Ascending aorta (tissue), 2 donors: ENCODE measurements around the gene UBE3C. TPM values are rescaled to one million over a fixed set of nuclear protein-coding genes. Genes with fewer than 3 reads are reported as not detected.
A peak's percentile ranks its signal among the peaks of the same experiment; 100 is the strongest.

Source experiments
- DNase-seq, 2 donors: peaks; one replicate each; pipeline ENCODE4 v3.0.0-alpha.2; 2019; ENCODE audit warnings: low spot score in 2 of 2
- H3K27ac ChIP-seq, 2 donors: fragments of 200-600 bp; sonication (generic); one replicate each; pipeline ENCODE4 v1.5.1; 2016 to 2017; ENCODE audit warnings: mild to moderate bottlenecking in 1 of 2
- H3K27me3 ChIP-seq: fragments of 200-600 bp; sonication (generic); one replicate; pipeline ENCODE4 v1.5.1; 2017
- H3K36me3 ChIP-seq, 2 donors: fragments of 200-600 bp; sonication (generic); one replicate each; pipeline ENCODE4 v1.5.1; 2016
- H3K4me1 ChIP-seq, 2 donors: fragments of 200-600 bp; sonication (generic); one replicate each; pipeline ENCODE4 v1.5.1; 2016 to 2017; ENCODE audit warnings: mild to moderate bottlenecking in 1 of 2
- H3K4me3 ChIP-seq, 2 donors: fragments of 200-600 bp; sonication (generic); one replicate each; pipeline ENCODE4 v1.5.1; 2016 to 2017; ENCODE audit warnings: mild to moderate bottlenecking in 1 of 2
- H3K9me3 ChIP-seq, 2 donors: fragments of 200-600 bp; sonication (generic); one replicate each; pipeline ENCODE4 v1.5.1; 2016
- intact Hi-C: fragments of 100-400 bp; cut with DNase I; formaldehyde crosslinking; loops from one replicate; pipeline ENCODE4 v1.15.1; 2023
- total RNA-seq: library from RNA; depleted of rRNA; stranded (reverse); fragments of >200 nt; gene quantifications from one replicate; pipeline ENCODE4 v1.1.0, GENCODE V29; 2016
- TF ChIP-seq, protein P1 (sequence below), 3 experiments: fragments of 200-600 bp in 2 of 3; fragments of 450-650 bp in 1 of 3; sonication (generic) in 2 of 3; IDR thresholded peaks; one replicate each; pipeline ENCODE4 v1.5.1; 2016 to 2019; ENCODE audit warnings: antibody characterized with exemption in 3 of 3, mild to moderate bottlenecking in 1 of 3, moderate library complexity in 1 of 3

UBE3C gene
- total RNA-seq, 1 donor from 2014 or later: 31.7 TPM

DNA sequence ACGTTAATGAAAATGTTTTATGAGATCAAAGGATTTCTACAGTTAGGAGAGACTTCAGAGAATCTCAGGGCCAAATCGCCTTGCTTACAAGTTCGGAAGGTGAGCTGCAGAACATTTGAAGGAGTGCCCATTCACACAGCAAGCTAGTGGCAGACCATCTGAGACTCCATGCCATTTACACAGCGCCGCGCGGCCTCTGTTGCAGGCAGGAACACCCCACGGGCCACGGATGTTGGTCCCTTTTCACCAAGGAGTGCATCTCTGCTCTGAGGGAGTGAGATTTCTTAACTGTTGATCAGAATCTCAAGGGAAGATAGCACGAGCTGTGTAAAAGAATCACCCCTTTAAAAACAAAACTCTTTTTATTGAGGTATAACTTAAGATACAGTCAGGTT, 1.8 kb downstream of the UBE3C start:
- H3K9me3 ChIP-seq: no peaks in the 10 kb centered on the region
- no peak overlapping the region for H3K27ac ChIP-seq
- H3K4me1 ChIP-seq: peaks cover 9 to 16% of the 10 kb centered on the region in 2 donors
- H3K36me3 ChIP-seq: peaks cover 0 to 14% of the 10 kb centered on the region in 2 donors
- no peaks in the 10 kb centered on the region for H3K27me3 ChIP-seq
- intact Hi-C loops: no loop called here
- H3K4me3 ChIP-seq: peak overlapping the region; percentile 72 to 94
- DNase-seq: no peak
- TF ChIP-seq, protein P1, sequence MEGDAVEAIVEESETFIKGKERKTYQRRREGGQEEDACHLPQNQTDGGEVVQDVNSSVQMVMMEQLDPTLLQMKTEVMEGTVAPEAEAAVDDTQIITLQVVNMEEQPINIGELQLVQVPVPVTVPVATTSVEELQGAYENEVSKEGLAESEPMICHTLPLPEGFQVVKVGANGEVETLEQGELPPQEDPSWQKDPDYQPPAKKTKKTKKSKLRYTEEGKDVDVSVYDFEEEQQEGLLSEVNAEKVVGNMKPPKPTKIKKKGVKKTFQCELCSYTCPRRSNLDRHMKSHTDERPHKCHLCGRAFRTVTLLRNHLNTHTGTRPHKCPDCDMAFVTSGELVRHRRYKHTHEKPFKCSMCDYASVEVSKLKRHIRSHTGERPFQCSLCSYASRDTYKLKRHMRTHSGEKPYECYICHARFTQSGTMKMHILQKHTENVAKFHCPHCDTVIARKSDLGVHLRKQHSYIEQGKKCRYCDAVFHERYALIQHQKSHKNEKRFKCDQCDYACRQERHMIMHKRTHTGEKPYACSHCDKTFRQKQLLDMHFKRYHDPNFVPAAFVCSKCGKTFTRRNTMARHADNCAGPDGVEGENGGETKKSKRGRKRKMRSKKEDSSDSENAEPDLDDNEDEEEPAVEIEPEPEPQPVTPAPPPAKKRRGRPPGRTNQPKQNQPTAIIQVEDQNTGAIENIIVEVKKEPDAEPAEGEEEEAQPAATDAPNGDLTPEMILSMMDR (IDR thresholded peaks at IDR 0.05): no peak

DNA sequence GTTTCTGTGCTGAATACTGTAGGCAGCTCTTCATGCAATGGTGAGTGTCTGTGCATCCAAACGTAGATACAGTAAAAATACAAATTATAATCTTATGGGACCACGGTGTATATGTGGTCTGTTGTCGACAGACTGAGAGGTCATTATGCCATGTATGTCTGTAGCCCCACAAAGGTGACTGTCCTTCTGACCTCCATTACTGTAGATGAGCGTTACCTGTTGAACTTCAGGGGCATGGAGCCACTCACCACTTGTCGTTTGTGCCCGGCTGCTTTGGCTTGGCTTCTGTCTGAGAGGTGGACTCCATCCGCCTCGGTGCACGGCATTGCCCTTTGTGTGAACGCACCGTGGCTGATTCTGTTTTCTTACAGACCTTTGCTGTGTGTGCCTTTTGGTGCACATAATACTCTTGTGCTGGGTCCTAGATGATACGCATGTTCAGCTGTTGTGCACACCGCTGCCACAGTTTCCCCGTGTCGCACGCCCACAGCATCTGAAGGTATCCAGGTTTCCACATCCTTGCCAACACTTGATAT, 2.9 kb downstream of the UBE3C start:
- H3K36me3 ChIP-seq: peaks cover 0 to 14% of the 10 kb centered on the region in 2 donors
- TF ChIP-seq, protein P1 (IDR thresholded peaks at IDR 0.05): no peak
- no peak overlapping the region for H3K27ac ChIP-seq
- no peak overlapping the region for H3K4me3 ChIP-seq
- intact Hi-C loops: no loop called here
- H3K9me3 ChIP-seq: no peaks in the 10 kb centered on the region
- DNase-seq: no peak
- H3K4me1 ChIP-seq: peaks cover 9 to 15% of the 10 kb centered on the region in 2 donors
- H3K27me3 ChIP-seq: no peaks in the 10 kb centered on the region

DNA sequence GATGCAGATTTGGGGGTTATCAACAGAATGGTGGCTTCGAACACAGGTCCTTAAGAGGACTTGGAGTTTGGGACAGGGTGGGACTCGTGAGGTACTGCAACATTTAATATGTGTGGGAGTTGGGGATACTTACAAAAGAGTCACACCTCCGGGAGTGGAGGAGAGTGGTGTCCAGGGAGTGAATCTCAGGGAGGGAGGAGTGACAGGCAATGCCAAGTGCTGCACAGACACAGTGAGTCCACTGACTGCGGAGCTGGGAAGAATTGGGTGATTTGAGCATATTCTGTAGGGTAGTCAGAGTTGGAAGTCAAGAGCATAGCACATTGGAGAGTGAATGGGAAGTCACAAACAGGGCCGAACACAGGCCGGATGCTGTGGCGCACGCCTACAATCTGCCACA, 5.1 kb downstream of the UBE3C start:
- H3K4me3 ChIP-seq: no peak overlapping the region
- no peak overlapping the region for H3K27ac ChIP-seq
- H3K36me3 ChIP-seq: peaks cover 0 to 14% of the 10 kb centered on the region in 2 donors
- DNase-seq: no peak
- H3K4me1 ChIP-seq: peaks cover 9 to 13% of the 10 kb centered on the region in 2 donors
- intact Hi-C loops: no loop called here
- H3K9me3 ChIP-seq: no peaks in the 10 kb centered on the region
- TF ChIP-seq, protein P1 (IDR thresholded peaks at IDR 0.05): no peak
- H3K27me3 ChIP-seq: no peaks in the 10 kb centered on the region

GRCh38 chr7:157149317-157149716, 10.6 kb downstream of the UBE3C start:
- no peak for DNase-seq
- H3K27ac ChIP-seq: no peak overlapping the region
- peaks cover 0 to 5% of the 10 kb centered on the region in 2 donors for H3K4me1 ChIP-seq
- intact Hi-C loops: no loop called here
- H3K36me3 ChIP-seq: peaks cover 0 to 4% of the 10 kb centered on the region in 2 donors
- no peaks in the 10 kb centered on the region for H3K9me3 ChIP-seq
- H3K4me3 ChIP-seq: no peak overlapping the region
- H3K27me3 ChIP-seq: no peaks in the 10 kb centered on the region
- TF ChIP-seq, protein P1 (IDR thresholded peaks at IDR 0.05): no peak

- H3K9me3 ChIP-seq: no peaks in the 10 kb centered on the region
- H3K36me3 ChIP-seq: peaks cover 0 to 4% of the 10 kb centered on the region in 2 donors
- H3K27me3 ChIP-seq: no peaks in the 10 kb centered on the region
- H3K27ac ChIP-seq: no peak overlapping the region
- intact Hi-C loops: no loop called here
- TF ChIP-seq, protein P1 (IDR thresholded peaks at IDR 0.05): no peak
- no peak overlapping the region for H3K4me3 ChIP-seq
- peaks cover 0 to 5% of the 10 kb centered on the region in 2 donors for H3K4me1 ChIP-seq
- no peak for DNase-seq
Observed at GRCh38 chr7:157150882-157151281, 12.2 kb downstream of the UBE3C start.
